Left ventricle myocardium inferior (tissue), 1 donor: ENCODE data around the gene BTBD9. TPM values are rescaled to one million over a fixed set of nuclear protein-coding genes. Genes with fewer than 3 reads are reported as not detected.

Source experiments
- DNase-seq: peaks from one replicate; pipeline ENCODE4 v3.0.0-alpha.2; 2020
- H3K27ac ChIP-seq: fragments of 200-600 bp; replicated peaks from 2 replicates; pipeline ENCODE4 v1.8.0; 2021
- H3K27me3 ChIP-seq: fragments of 200-600 bp; 2 replicates; pipeline ENCODE4 v1.8.0; 2021; ENCODE audit warnings: low read depth
- H3K36me3 ChIP-seq: fragments of 200-600 bp; 2 replicates; pipeline ENCODE4 v1.8.0; 2021
- H3K4me1 ChIP-seq: fragments of 200-600 bp; 2 replicates; pipeline ENCODE4 v1.8.0; 2021
- H3K4me3 ChIP-seq: fragments of 200-600 bp; 2 replicates; pipeline ENCODE4 v1.8.0; 2021; ENCODE audit warnings: mild to moderate bottlenecking, moderate library complexity
- H3K9me3 ChIP-seq: fragments of 200-600 bp; replicated peaks from 2 replicates; pipeline ENCODE4 v1.8.0; 2021
- intact Hi-C: fragments of 100-400 bp; cut with micrococcal nuclease; formaldehyde crosslinking; loops from one replicate; pipeline ENCODE4 v1.11.0; 2022
- total RNA-seq: library from RNA; stranded (reverse); fragmentation: NEBNext Ultra II Directional; extraction: Animal tissue kit (Norgen Biotek cat#: 25700); gene quantifications from one replicate; pipeline ENCODE4 v1.2.1, GENCODE V29; 2021
- TF ChIP-seq, protein P1 (sequence below): fragments of 200-600 bp; IDR thresholded peaks from 2 replicates; pipeline ENCODE4 v1.8.0; 2021; ENCODE audit warnings: antibody characterized with exemption, mild to moderate bottlenecking, borderline replicate concordance
- donor health status: DM: no; HTN: yes; CAD: no; lungs with severe emphysema.

The BTBD9 gene
- total RNA-seq, 1 donor from 2014 or later, result 16.5 TPM

DNA sequence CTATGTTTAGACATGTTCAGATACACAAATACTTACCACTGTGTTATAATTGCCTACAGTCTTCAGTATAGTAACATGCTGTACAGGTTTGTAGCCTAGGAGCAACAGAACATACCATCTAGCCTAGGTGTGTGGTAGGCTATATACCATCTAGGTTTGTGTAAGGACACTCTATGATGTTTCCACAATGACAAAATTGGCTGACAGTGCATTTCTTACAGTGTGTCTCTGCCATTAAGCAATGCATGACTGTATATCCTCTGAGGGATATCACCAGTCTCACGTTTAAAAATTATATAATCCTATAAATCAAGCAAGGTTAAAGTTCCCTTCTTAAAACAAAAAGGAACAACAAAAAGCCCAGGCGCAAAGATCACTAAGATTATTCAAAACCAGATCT is 352.2 kb downstream of the BTBD9 start:
- peaks cover under 1% of the 10 kb centered on the region for H3K9me3 ChIP-seq

GRCh38 chr6:38284802-38285394 is 354.8 kb downstream of the BTBD9 start:
- Histone ChIP-seq H3K36me3 (peaks cover 11% of the 10 kb centered on the region), H3K9me3 (no peaks in the 10 kb centered on the region), H3K4me1 (peaks cover 22% of the 10 kb centered on the region), H3K27me3 (no peaks in the 10 kb centered on the region), H3K4me3 (no peak overlapping the region), H3K27ac (no peak overlapping the region)
- intact Hi-C loops, result no loop called here
- TF ChIP-seq, protein P1, sequence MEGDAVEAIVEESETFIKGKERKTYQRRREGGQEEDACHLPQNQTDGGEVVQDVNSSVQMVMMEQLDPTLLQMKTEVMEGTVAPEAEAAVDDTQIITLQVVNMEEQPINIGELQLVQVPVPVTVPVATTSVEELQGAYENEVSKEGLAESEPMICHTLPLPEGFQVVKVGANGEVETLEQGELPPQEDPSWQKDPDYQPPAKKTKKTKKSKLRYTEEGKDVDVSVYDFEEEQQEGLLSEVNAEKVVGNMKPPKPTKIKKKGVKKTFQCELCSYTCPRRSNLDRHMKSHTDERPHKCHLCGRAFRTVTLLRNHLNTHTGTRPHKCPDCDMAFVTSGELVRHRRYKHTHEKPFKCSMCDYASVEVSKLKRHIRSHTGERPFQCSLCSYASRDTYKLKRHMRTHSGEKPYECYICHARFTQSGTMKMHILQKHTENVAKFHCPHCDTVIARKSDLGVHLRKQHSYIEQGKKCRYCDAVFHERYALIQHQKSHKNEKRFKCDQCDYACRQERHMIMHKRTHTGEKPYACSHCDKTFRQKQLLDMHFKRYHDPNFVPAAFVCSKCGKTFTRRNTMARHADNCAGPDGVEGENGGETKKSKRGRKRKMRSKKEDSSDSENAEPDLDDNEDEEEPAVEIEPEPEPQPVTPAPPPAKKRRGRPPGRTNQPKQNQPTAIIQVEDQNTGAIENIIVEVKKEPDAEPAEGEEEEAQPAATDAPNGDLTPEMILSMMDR, result no peak
- DNase-seq, result no peak

More for the DNA sequence above, 352.2 kb downstream of the BTBD9 start:
- H3K4me1 ChIP-seq, result peaks cover 16% of the 10 kb centered on the region
- H3K36me3 ChIP-seq, result peaks cover 11% of the 10 kb centered on the region
- intact Hi-C loops, result no loop called here
- TF ChIP-seq, protein P1, result no peak
- no peaks in the 10 kb centered on the region for H3K27me3 ChIP-seq
- H3K4me3 ChIP-seq, result no peak overlapping the region
- H3K27ac ChIP-seq, result no peak overlapping the region
- no peak for DNase-seq

GRCh38 chr6:38283734-38284362 is 355.9 kb downstream of the BTBD9 start:
- intact Hi-C loops, result no loop called here
- no peaks in the 10 kb centered on the region for H3K27me3 ChIP-seq
- no peak overlapping the region for H3K27ac ChIP-seq
- no peaks in the 10 kb centered on the region for H3K9me3 ChIP-seq
- no peak for DNase-seq
- peaks cover 21% of the 10 kb centered on the region for H3K4me1 ChIP-seq
- H3K4me3 ChIP-seq, result no peak overlapping the region
- TF ChIP-seq, protein P1, result no peak
- peaks cover 11% of the 10 kb centered on the region for H3K36me3 ChIP-seq

GRCh38 chr6:38282911-38283310 is 356.8 kb downstream of the BTBD9 start:
- H3K4me3 ChIP-seq, result no peak overlapping the region
- no peak for DNase-seq
- intact Hi-C loops, result no loop called here
- no peaks in the 10 kb centered on the region for H3K9me3 ChIP-seq
- H3K4me1 ChIP-seq, result peaks cover 21% of the 10 kb centered on the region
- H3K27me3 ChIP-seq, result no peaks in the 10 kb centered on the region
- TF ChIP-seq, protein P1, result no peak
- H3K36me3 ChIP-seq, result peaks cover 8% of the 10 kb centered on the region
- no peak overlapping the region for H3K27ac ChIP-seq

DNA sequence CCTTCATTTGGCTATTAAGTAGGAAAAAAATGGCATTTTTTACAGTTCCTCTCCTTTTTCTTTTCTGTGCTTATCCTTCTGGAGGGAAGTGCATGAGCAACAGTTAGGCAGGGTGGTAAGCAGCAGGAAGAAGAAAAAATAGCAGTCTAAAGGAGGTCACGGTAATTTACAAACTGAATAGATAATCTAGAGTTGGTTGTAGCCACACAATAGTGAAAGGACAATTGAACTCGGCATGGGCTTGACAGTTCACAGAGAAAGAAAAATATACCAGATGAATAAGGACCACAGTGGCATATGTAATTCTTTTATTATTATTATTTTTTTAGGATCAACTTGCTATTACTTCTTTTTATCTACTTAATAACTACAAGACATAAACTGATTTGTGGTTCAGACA is 358.6 kb downstream of the BTBD9 start:
- Histone ChIP-seq H3K4me3 (no peak overlapping the region), H3K27me3 (no peaks in the 10 kb centered on the region), H3K4me1 (peaks cover 21% of the 10 kb centered on the region), H3K9me3 (no peaks in the 10 kb centered on the region), H3K36me3 (no peaks in the 10 kb centered on the region), H3K27ac (no peak overlapping the region)
- intact Hi-C loops, result no loop called here
- DNase-seq, result no peak
- TF ChIP-seq, protein P1, result no peak
